Islet precursor cell (in vitro differentiated cells): Measurements from ENCODE around the gene PHF20.
"Not testable (repeated sequence)": the region's sequence is repeated elsewhere in the genome, so short reads cannot be mapped to it uniquely, and the experiment has no call there.

Experiments used
- DNase-seq: peaks from one replicate; pipeline ENCODE4 v3.0.0-alpha.2; 2018

The PHF20 gene

GRCh38 chr20:35887393-35888064 lies 115.7 kb downstream of the PHF20 start:
- peak; percentile 15 for DNase-seq

GRCh38 chr20:35888657-35889056 lies 116.8 kb downstream of the PHF20 start:
- DNase-seq: no peak

DNA sequence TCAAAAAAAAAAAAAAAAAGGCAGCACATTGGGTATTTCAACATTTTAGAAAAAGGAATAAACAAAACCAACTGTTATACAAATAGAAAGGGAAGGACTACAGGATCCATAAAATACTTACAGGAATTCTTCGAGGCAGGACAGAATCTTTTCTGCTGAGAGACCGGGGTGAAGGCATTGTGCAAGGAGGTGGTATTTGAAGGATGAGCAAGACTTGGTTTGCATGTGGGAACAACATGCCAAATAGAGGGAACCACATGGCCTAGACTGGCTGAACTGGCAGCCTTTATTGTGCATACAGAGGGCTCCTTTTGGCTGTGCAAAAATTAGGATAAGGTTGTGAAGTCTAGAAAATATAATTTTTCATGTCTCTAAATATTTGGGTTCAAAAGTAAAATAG lies 119.6 kb downstream of the PHF20 start:
- DNase-seq: no peak

DNA sequence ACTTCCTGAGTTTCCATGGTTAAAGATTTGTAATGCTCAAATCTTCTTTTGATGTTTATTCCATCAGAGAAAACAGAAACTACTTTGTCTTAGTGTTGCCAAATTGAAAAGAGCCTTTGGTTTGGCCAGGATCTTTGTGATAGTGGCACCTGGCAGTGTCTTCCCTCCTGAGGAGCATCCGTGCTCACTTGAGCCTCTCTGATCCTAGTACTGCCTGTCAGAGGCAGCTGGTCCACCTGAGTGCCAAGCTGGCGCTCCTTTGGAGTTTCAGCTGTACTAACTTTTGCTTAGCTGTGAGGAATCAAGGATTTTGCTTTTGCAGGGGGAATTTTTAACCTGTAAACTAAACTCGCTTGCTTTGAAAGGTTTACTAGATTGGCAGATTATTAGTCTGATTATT lies 121.1 kb downstream of the PHF20 start:
- no peak for DNase-seq

GRCh38 chr20:35893942-35894341 lies 122.1 kb downstream of the PHF20 start:
- DNase-seq: no peak

DNA sequence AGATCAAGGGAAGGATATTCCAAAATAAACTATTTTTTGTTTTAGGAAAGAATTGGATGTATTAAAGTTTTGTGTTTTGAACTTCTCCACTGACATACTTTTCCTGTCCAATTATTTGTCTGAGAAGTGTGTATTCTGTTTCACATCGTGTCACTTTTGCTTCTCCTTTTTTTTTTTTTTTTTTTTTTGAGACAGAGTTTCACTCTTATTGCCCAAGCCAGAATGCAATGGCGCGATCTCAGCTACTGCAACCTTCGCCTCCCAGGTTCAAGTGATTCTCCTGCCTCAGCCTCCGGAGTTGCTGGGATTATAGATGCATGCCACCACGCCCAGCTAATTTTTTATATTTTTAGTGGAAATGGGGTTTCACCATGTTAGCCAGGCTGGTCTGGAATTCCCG lies 123.7 kb downstream of the PHF20 start:
- not testable (repeated sequence) for DNase-seq

DNA sequence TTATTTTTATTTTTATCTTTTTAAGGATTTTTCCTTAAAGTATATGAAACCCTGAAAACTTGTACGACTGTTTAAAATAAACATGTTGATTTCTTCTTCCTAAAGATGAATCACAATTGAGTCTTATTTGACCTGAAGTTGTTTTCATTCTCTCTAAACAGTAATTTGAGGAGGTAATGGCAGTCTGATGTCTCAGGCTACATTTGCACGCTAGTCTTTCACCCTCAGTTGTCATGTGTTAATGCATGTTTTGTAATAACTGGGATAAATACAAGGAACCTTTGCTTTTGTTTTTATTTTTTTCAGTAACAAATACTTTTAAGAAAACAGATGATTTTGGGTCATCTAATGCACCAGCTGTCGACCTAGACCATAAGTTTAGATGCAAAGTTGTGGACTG lies 127.2 kb downstream of the PHF20 start:
- DNase-seq: no peak

DNA sequence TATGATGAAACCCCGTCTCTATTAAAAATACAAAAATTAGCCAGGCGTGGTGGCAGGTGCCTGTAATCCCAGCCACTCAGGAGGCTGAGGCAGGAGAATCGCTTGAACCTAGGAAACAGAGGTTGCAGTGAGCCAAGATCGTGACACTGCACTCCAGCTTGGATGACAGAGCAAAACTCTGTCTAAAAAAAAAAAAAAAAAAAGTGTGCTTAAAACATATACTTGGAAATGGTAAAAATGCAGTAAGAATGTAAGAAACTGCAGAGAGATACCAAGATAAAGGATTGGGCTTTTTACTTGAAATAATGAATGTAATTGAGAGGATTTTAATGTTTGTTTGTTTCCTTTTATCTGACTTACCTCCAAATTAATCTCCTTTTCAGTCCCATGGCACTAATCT lies 129.4 kb downstream of the PHF20 start:
- not testable (repeated sequence) for DNase-seq

DNA sequence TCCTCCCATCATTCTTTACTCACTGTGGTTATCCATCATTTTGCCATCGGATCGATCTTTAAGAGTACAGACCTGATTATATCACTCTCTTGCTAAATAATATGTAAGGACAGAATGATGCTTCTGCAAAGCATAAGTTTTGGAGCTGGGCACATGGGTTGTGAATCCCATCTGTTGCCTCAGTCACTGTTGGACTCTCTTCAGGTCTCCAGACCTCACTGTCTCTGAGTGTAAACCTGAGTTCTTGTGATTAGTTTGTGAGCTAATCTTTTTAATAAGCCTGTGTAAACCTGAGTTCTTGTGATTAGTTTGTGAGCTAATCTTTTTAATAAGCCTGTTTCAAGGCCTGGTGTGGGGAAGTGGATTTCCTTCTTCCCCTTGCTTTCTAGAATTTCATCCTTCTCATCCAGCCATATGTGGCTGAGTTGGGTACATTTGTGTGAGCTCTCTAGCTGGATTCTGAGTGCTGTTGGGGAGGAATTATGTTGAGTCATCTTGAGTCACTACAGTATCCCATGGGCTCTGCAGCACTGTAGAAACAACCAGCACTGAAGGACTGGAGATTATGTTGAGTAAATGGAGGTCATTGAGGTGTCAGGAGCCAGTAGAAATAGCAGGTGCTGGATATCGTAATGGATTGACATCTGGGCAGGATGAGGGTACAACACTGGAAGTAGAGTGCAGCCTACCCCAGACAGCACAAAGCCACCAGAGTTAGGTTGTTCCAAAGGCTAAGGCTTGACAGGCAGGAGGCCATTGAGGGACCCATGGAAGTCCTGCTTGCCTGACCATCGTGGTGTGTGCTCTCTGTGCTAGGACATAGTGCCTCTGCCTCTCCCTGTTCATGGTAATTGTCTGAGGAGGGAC lies 130.1 kb downstream of the PHF20 start:
- peak; percentile 63 for DNase-seq

GRCh38 chr20:35902545-35902941 lies 130.7 kb downstream of the PHF20 start:
- DNase-seq: no peak

- no peak for DNase-seq
These were observed 132.0 kb downstream of the PHF20 start for GRCh38 chr20:35903843-35904242.

- DNase-seq: no peak
These were observed 133.3 kb downstream of the PHF20 start for GRCh38 chr20:35904982-35905663.

- DNase-seq: no peak
These were observed 135.3 kb downstream of the PHF20 start for GRCh38 chr20:35907017-35907701.

DNA sequence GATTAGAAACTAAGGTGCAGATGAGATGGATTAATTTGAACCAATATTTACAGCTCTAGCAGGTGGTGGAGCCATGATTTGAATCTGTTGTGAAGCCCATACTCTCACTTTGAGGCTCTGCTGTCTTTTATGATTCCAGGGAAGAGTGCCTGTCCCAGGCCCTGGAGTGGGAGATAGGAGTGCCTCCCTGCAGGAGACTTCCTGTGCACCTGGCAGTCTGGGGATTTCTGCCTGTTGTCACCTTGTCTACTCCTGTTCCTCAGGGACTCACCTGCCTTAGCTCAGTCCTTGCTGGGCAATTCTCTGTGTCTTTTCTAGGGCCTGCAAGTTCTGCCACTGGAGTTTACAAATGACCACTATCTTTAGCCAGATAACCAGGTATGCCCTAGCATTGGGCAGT lies 136.2 kb downstream of the PHF20 start:
- no peak for DNase-seq

GRCh38 chr20:35909176-35909575 lies 137.4 kb downstream of the PHF20 start:
- DNase-seq: no peak

DNA sequence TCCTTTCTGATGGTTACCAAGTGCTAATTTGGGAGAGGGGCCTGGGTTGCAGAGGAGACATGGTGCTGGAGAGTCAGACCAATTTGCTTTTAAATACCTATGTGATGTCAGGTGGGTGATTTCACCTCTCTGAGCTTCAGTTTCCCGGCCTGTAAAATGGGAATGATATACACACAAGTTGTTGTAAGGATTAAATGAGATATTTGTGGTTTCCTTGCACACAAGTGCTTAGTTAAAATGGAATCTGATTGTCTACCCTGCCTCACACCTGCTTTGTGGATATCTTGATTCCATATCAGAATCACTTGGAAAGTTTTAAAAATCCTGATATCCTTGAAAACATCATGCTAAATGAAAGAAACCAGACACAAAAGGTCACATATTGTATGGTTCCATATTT lies 138.0 kb downstream of the PHF20 start:
- no peak for DNase-seq

DNA sequence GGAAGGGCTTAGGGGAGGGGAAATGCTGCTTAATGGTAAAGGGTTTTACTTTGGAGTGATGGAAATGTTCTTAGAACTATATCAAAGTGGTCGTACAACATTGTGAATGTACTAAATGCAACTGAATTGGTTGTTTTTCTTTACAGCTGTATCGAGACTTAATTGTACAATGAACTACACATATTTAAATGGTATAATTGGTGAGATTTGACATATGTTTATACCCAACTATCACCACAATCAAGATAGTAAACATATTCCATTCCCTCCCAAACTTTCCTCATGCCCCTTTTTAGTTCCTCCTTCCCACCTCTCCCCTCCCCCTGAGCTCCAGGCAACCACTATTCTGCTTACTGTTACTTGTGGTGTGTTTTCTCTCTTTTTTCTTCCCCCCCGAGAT lies 138.4 kb downstream of the PHF20 start:
- DNase-seq: no peak

GRCh38 chr20:35912881-35913280 lies 141.1 kb downstream of the PHF20 start:
- DNase-seq: no peak

DNA sequence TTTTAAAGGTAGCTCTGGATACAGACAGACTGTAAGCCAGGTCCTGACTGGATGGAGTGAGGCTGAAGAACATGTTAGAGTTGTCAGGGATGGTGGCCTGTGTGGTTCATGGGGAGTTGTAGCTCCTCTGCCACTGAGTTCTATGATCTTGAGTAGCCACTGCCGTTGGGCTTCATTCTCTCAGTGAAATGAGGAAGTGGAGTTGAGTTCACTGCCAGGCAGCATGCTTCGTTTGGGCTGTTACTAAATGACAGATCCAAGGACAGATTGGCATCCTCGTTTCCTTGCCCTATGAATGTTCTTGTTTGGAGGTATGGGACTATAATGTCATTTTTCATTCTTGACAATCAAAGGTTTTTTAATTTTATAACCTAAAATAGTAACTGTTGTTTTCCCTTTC lies 145.3 kb downstream of the PHF20 start:
- DNase-seq: no peak

DNA sequence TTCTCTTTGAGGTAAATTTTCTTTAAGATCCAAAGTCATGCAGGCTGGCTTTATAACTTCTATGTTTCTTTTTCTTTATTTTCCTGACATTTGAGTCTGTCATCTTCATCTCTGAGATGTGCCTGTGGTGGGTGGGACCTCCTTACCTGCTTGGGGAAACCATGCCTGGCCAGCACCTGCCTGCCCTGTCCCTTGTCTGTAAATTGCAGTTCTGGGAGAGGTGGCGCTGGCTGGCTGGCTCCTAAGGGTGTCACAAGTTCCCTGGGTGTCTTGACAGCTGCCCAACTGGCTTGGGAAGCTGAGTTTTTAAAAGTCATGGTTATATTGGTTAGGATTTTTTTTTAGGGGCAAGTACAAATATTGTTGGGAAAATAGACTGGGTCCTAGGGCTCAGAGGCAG lies 146.2 kb downstream of the PHF20 start:
- no peak for DNase-seq

- DNase-seq: no peak
These were observed 148.7 kb downstream of the PHF20 start for GRCh38 chr20:35920523-35920922.

GRCh38 chr20:35929301-35929700 lies 157.5 kb downstream of the PHF20 start:
- no peak for DNase-seq

- DNase-seq: no peak
These were observed 162.2 kb downstream of the PHF20 start for GRCh38 chr20:35934050-35934449.
